ENCODE measurements around the gene UNC13D. TPM values are rescaled to one million over a fixed set of nuclear protein-coding genes. Genes with fewer than 3 reads are reported as not detected.

UNC13D gene
- total RNA-seq, 2 donors from 2014 or later, result 6.3 to 6.4 TPM

- no peaks in the 10 kb centered on the region for H3K27me3 Mint-ChIP-seq (ENCODE audit: insufficient read depth)
- TF ChIP-seq CTCF (conservative IDR thresholded peaks at IDR 0.05), result peak; percentile 90
- Histone ChIP-seq H3K27ac (ENCODE audit: low read depth, low read length) (peak overlapping the region; percentile 66), H3K9ac (ENCODE audit: extremely low read depth, low read length, poor library complexity, severe bottlenecking) (no peak overlapping the region), H3K36me3 (ENCODE audit: control insufficient read depth, insufficient read depth, low read length) (peaks cover 15% of the 10 kb centered on the region), H3K4me3 (ENCODE audit: low read length) (no peak overlapping the region), H3K4me1 (ENCODE audit: control insufficient read depth, insufficient read depth, low read length) (no peaks in the 10 kb centered on the region), H3K27me3 (ENCODE audit: control insufficient read depth, insufficient read depth, low read length, poor library complexity, severe bottlenecking) (no peaks in the 10 kb centered on the region), H3K9me3 (ENCODE audit: control insufficient read depth, low read length) (no peaks in the 10 kb centered on the region)
- peak overlapping the region; percentile 90 for H3K27ac Mint-ChIP-seq
- DNase-seq, result peak; percentile 98
- peaks cover 5% of the 10 kb centered on the region for H3K36me3 Mint-ChIP-seq (ENCODE audit: low read depth)
- no peaks in the 10 kb centered on the region for H3K9me3 Mint-ChIP-seq
- peaks cover 9% of the 10 kb centered on the region for H3K4me1 Mint-ChIP-seq
- H3K4me3 Mint-ChIP-seq, result peak overlapping the region; percentile 42
- WGBS, 2 experiments (ENCODE audit: insufficient coverage in 1 of 2, insufficient read length in 1 of 2), result 57 to 65% methylated on average over 11 to 21 of the region's 21 CpGs
Measured at GRCh38 chr17:75827308-75828075, 16.7 kb downstream of the UNC13D start.

- H3K27ac ChIP-seq (ENCODE audit: low read depth, low read length), result peak overlapping the region; percentile 66
- H3K9me3 ChIP-seq (ENCODE audit: control insufficient read depth, low read length), result no peaks in the 10 kb centered on the region
- Mint-ChIP-seq H3K27me3 (ENCODE audit: insufficient read depth) (no peaks in the 10 kb centered on the region), H3K36me3 (ENCODE audit: low read depth) (peaks cover 11% of the 10 kb centered on the region), H3K4me1 (peaks cover 5% of the 10 kb centered on the region), H3K4me3 (no peak overlapping the region), H3K9me3 (no peaks in the 10 kb centered on the region), H3K27ac (peak overlapping the region; percentile 66)
- H3K36me3 ChIP-seq (ENCODE audit: control insufficient read depth, insufficient read depth, low read length), result peaks cover 21% of the 10 kb centered on the region
- 93 to 100% methylated on average over 6 to 14 of the region's 14 CpGs for WGBS, 2 experiments (ENCODE audit: insufficient coverage in 1 of 2, insufficient read length in 1 of 2)
- no peak for TF ChIP-seq CTCF (conservative IDR thresholded peaks at IDR 0.05)
- no peak for DNase-seq
- no peaks in the 10 kb centered on the region for H3K4me1 ChIP-seq (ENCODE audit: control insufficient read depth, insufficient read depth, low read length)
- no peaks in the 10 kb centered on the region for H3K27me3 ChIP-seq (ENCODE audit: control insufficient read depth, insufficient read depth, low read length, poor library complexity, severe bottlenecking)
- no peak overlapping the region for H3K9ac ChIP-seq (ENCODE audit: extremely low read depth, low read length, poor library complexity, severe bottlenecking)
- H3K4me3 ChIP-seq (ENCODE audit: low read length), result no peak overlapping the region
Measured at GRCh38 chr17:75826561-75827307, 17.5 kb downstream of the UNC13D start.

GRCh38 chr17:75825748-75826370 lies 18.3 kb downstream of the UNC13D start:
- Mint-ChIP-seq H3K4me1 (peaks cover 5% of the 10 kb centered on the region), H3K4me3 (no peak overlapping the region), H3K27ac (no peak overlapping the region), H3K9me3 (no peaks in the 10 kb centered on the region), H3K27me3 (ENCODE audit: insufficient read depth) (no peaks in the 10 kb centered on the region), H3K36me3 (ENCODE audit: low read depth) (peaks cover 17% of the 10 kb centered on the region)
- Histone ChIP-seq H3K27me3 (ENCODE audit: control insufficient read depth, insufficient read depth, low read length, poor library complexity, severe bottlenecking) (no peaks in the 10 kb centered on the region), H3K4me3 (ENCODE audit: low read length) (no peak overlapping the region), H3K9me3 (ENCODE audit: control insufficient read depth, low read length) (no peaks in the 10 kb centered on the region), H3K9ac (ENCODE audit: extremely low read depth, low read length, poor library complexity, severe bottlenecking) (no peak overlapping the region), H3K27ac (ENCODE audit: low read depth, low read length) (no peak overlapping the region), H3K4me1 (ENCODE audit: control insufficient read depth, insufficient read depth, low read length) (no peaks in the 10 kb centered on the region), H3K36me3 (ENCODE audit: control insufficient read depth, insufficient read depth, low read length) (peaks cover 30% of the 10 kb centered on the region)
- 91 to 96% methylated on average over 9 to 12 of the region's 12 CpGs for WGBS, 2 experiments (ENCODE audit: insufficient coverage in 1 of 2, insufficient read length in 1 of 2)
- no peak for DNase-seq
- TF ChIP-seq CTCF (conservative IDR thresholded peaks at IDR 0.05), result no peak

All from endodermal cell (in vitro differentiated cells).